Measurements from ENCODE around the gene GPR183. TPM values are rescaled to one million over a fixed set of nuclear protein-coding genes. Genes with fewer than 3 reads are reported as not detected.

The GPR183 gene
- total RNA-seq, 2 donors from 2014 or later, result 19.6 to 24.5 TPM

- no peaks in the 10 kb centered on the region for H3K27me3 ChIP-seq (replicated peaks; ENCODE audit: insufficient read depth)
- H3K36me3 ChIP-seq, result no peaks in the 10 kb centered on the region
- no peak overlapping the region for H3K27ac ChIP-seq
- no peaks in the 10 kb centered on the region for H3K9me3 ChIP-seq
- no peak overlapping the region for H3K4me3 ChIP-seq
- H3K4me1 ChIP-seq (ENCODE audit: control insufficient read depth in 1 of 2, low read depth in 2 of 2), result peaks cover 9 to 19% of the 10 kb centered on the region in 2 donors
- DNase-seq (ENCODE audit: low spot score) (no peak), ATAC-seq (ENCODE audit: insufficient number of reproducible peaks, low FRiP score, low read depth) (no peak)
- no peak for TF ChIP-seq CTCF (IDR thresholded peaks at IDR 0.05)
Observed at GRCh38 chr13:99278200-99278599, 29.0 kb downstream of the GPR183 start.

DNA sequence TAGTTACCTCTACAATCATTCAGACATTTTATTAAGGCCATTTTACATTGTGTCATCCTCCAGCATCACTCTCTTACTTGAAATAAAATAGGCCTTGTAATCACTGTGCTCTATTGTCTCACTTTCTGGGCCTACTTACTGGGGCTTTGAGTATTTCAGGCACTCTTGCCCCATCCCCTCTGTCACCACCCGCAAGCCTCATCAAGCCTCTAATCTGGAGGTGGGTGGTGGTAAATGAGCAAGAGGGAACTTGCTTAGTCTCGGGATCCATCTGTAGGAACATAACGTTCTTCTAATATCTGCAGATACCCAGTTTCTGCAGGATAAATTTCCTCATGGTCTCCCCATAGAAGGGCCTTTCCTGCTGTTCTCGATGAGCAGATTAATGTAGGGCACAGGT is 29.6 kb downstream of the GPR183 start:
- Histone ChIP-seq H3K4me3 (no peak overlapping the region), H3K9me3 (no peaks in the 10 kb centered on the region), H3K36me3 (no peaks in the 10 kb centered on the region), H3K27ac (no peak overlapping the region), H3K4me1 (ENCODE audit: control insufficient read depth in 1 of 2, low read depth in 2 of 2) (peaks cover 8 to 14% of the 10 kb centered on the region in 2 donors), H3K27me3 (replicated peaks; ENCODE audit: insufficient read depth) (no peaks in the 10 kb centered on the region)
- ATAC-seq (ENCODE audit: insufficient number of reproducible peaks, low FRiP score, low read depth) (no peak), DNase-seq (ENCODE audit: low spot score) (no peak)
- TF ChIP-seq CTCF (IDR thresholded peaks at IDR 0.05), result no peak

GRCh38 chr13:99276706-99277105 is 30.5 kb downstream of the GPR183 start:
- H3K27me3 ChIP-seq (replicated peaks; ENCODE audit: insufficient read depth), result no peaks in the 10 kb centered on the region
- no peaks in the 10 kb centered on the region for H3K9me3 ChIP-seq
- TF ChIP-seq CTCF (IDR thresholded peaks at IDR 0.05), result no peak
- DNase-seq (ENCODE audit: low spot score) (no peak), ATAC-seq (ENCODE audit: insufficient number of reproducible peaks, low FRiP score, low read depth) (no peak)
- H3K4me3 ChIP-seq, result no peak overlapping the region
- H3K36me3 ChIP-seq, result no peaks in the 10 kb centered on the region
- H3K27ac ChIP-seq, result no peak overlapping the region
- peaks cover 0 to 4% of the 10 kb centered on the region in 2 donors for H3K4me1 ChIP-seq (ENCODE audit: control insufficient read depth in 1 of 2, low read depth in 2 of 2)

DNA sequence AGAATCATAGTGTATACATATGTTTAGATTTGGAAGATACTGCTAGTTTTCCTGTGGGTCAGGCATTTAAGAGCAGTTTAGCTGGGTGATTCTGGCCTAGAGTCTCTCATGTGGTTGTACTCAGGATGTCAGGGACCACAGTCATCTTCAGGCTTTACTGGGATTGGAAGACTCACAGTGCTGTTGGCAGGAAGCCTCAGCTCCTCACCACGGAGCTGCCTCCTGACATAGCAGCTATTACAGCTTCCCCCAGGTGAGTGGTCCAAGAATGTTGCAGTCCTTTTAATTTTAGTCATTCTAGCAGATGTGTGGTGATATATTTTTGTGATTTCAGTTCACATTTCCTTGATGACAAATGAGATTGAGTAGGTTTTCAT is 32.1 kb downstream of the GPR183 start:
- no peak for ATAC-seq (ENCODE audit: insufficient number of reproducible peaks, low FRiP score, low read depth)
- TF ChIP-seq CTCF (IDR thresholded peaks at IDR 0.05), result no peak

GRCh38 chr13:99273128-99273527 is 34.1 kb downstream of the GPR183 start:
- TF ChIP-seq CTCF (IDR thresholded peaks at IDR 0.05), result no peak
- Histone ChIP-seq H3K4me1 (ENCODE audit: control insufficient read depth in 1 of 2, low read depth in 2 of 2) (no peaks in the 10 kb centered on the region), H3K36me3 (no peaks in the 10 kb centered on the region), H3K27me3 (replicated peaks; ENCODE audit: insufficient read depth) (no peaks in the 10 kb centered on the region), H3K27ac (no peak overlapping the region), H3K9me3 (no peaks in the 10 kb centered on the region), H3K4me3 (no peak overlapping the region)
- ATAC-seq (ENCODE audit: insufficient number of reproducible peaks, low FRiP score, low read depth) (no peak), DNase-seq (ENCODE audit: low spot score) (no peak)

More for the DNA sequence above, 32.1 kb downstream of the GPR183 start:
- Histone ChIP-seq H3K4me1 (ENCODE audit: control insufficient read depth in 1 of 2, low read depth in 2 of 2) (no peaks in the 10 kb centered on the region), H3K36me3 (no peaks in the 10 kb centered on the region), H3K4me3 (no peak overlapping the region), H3K27me3 (replicated peaks; ENCODE audit: insufficient read depth) (no peaks in the 10 kb centered on the region), H3K9me3 (no peaks in the 10 kb centered on the region), H3K27ac (no peak overlapping the region)
- no peak for DNase-seq (ENCODE audit: low spot score)

All from thoracic aorta (tissue), 2 donors.